ENCODE measurements around the gene ALOX5AP.

Gene ALOX5AP

GRCh38 chr13:30753030-30753616 is 17.8 kb downstream of the ALOX5AP start:
- no peak overlapping the region for H3K27ac ChIP-seq
- DNase-seq (ENCODE audit: low read depth, low spot score) = no peak

DNA sequence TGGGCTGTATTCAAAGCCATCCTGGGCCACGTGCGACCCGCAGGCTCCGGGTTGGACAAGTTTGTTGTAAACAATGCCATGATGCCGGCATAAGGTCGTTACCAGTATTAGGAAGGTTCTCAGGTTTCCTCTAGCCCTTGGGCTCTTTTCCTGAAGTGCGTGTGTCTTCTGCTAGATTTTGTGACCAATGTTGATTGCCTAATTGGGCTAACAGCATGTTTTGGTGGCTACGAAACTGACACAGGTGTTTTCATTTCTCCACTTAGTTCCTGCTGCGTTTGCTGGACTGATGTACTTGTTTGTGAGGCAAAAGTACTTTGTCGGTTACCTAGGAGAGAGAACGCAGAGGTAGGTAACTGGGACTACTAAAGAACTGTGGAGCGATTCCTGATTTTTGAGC is 20.3 kb downstream of the ALOX5AP start:
- H3K27ac ChIP-seq = no peak overlapping the region
- no peak for DNase-seq (ENCODE audit: low read depth, low spot score)

DNA sequence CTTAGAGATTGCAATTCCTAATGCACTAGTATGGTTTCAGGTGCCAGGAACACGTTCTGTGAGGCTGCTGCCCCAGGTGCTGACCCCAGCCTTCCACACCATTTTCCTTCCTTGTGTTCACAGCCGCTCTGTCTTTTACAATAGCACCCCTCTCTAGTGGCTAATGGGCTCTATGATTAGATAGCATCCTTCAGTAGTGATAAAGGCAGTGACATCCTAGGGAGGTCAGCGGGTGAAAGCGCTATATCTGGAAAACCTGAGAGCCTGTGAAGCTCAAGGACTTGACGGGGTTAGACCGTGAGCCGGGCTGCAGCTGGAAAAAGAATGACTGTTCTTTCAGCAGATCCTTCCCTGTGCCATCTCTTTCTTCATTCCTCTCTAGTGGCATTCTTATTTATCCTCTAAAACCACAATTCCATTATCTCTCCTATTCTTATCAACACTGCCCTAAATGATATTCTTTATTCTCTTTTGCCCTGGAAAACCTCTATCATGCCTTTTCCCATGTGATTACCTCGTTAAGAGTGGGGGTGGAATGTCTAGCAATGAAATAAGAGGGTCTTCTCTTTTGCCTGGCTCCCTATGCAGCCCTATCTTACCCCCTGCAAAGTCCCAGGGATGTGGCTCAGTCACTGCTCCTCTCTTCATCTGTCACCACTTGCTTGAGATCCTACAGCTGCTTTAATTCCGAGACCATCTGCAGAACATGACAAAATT is 21.8 kb downstream of the ALOX5AP start:
- DNase-seq (ENCODE audit: low read depth, low spot score) = no peak
- H3K27ac ChIP-seq = no peak overlapping the region

GRCh38 chr13:30759748-30760147 is 24.4 kb downstream of the ALOX5AP start:
- H3K27ac ChIP-seq = no peak overlapping the region
- DNase-seq (ENCODE audit: low read depth, low spot score) = no peak

DNA sequence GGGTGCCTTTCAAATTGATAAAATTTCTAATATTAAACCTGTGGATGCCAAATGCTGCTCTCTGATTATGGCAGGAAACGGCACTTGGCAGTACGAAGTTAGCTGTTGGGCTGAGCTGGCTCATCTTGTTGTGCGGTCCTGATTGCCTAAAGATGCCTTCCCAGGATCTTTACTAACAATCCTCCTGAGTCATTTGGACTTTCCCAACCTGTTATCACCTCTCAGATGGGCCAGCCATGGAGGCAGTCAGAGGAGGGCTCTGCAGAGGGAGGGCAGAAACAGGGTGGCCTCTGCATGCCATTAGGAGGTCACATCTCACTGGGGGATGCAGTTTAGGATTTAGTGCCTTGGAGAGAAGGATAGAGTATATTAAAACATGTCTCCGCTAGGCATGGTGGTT is 27.3 kb downstream of the ALOX5AP start:
- no peak overlapping the region for H3K27ac ChIP-seq

GRCh38 chr13:30763786-30764413 is 28.6 kb downstream of the ALOX5AP start:
- no peak overlapping the region for H3K27ac ChIP-seq
- DNase-seq (ENCODE audit: low read depth, low spot score) = no peak

More for the DNA sequence above, 27.3 kb downstream of the ALOX5AP start:
- no peak for DNase-seq (ENCODE audit: low read depth, low spot score)

DNA sequence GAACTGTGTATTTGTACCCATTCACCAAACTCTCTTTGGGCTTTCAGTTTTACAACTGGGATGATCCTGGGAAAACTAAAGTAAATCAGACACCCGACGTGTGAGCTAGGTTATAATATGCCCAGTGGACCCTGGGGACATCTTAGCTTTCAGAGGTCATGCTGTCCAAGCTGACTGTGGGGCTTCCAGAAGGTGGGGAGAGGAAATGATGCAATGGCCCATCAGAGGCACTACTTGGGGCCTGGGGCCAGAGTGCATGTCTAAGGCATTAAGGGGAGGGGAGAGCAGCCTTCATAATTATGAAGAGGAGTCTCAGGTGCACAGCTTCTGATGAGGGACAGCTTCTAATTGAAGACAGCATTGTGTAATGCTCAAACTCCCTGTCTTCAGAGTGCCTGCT is 30.9 kb downstream of the ALOX5AP start:
- DNase-seq (ENCODE audit: low read depth, low spot score) = no peak
- H3K27ac ChIP-seq = no peak overlapping the region

- no peak overlapping the region for H3K27ac ChIP-seq
- no peak for DNase-seq (ENCODE audit: low read depth, low spot score)
Observed at GRCh38 chr13:30770929-30771328, 35.6 kb downstream of the ALOX5AP start.

DNA sequence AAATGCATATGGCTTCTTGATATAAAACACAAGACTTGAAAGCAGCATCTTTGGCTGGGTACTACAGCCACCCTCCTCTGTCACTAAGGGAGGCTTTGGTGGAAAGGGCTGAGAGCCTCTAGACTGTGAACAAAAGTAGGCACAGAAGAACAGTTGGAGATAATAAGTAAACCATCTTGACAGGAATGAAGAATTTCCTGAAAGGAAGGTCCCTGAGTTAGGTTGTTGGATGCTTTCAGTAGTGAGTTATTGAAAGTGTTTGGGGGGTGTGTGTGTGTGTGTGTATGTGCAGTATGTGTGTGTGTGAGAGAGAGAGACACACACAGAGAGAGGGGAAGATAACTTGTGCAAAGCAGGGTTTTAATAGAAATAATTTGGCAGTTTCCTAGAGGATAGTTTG is 38.2 kb downstream of the ALOX5AP start:
- DNase-seq (ENCODE audit: low read depth, low spot score) = no peak
- no peak overlapping the region for H3K27ac ChIP-seq

DNA sequence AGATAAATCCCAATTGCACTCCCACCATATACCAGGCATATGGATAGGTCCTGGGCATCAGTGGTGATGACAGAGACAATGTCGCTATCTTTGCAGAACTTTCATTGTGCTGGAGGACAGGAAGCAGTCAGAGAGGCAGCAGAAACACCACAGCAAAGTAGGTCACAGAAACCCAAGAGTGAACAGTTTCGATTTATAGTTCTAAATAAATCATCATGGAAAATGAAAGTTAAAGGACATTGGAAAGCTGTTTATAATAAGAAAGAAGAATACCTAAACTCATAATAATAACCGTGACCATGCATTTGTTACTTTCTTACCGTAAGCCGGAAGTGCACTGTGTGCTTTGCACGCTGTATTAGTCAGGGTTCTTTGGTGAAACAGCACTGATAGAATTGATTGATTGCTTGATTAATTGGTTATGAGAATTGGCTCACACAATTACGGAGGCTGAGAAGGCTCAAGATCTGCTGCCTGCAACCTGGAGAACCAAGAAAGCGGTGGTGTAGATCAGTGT is 38.9 kb downstream of the ALOX5AP start:
- no peak for DNase-seq (ENCODE audit: low read depth, low spot score)
- no peak overlapping the region for H3K27ac ChIP-seq

DNA sequence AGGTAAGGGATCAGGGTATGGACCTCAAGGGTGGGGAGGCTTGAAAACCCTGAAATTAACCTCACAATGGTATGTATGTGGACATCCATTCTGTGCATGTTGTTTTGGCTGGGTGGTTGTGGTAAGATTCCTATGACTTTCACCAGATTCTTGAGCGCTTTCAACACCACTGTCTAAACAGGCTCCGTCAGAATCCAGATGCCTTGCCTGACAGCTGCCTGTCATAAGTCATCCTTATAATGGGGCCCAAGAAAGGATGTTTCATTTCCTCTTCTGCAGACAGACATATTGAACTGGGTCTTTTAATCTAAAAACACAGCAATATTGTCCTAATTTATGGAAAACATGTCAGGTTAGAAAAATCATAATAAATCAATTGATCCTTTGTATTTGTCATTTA is 41.3 kb downstream of the ALOX5AP start:
- no peak overlapping the region for H3K27ac ChIP-seq
- DNase-seq (ENCODE audit: low read depth, low spot score) = no peak

DNA sequence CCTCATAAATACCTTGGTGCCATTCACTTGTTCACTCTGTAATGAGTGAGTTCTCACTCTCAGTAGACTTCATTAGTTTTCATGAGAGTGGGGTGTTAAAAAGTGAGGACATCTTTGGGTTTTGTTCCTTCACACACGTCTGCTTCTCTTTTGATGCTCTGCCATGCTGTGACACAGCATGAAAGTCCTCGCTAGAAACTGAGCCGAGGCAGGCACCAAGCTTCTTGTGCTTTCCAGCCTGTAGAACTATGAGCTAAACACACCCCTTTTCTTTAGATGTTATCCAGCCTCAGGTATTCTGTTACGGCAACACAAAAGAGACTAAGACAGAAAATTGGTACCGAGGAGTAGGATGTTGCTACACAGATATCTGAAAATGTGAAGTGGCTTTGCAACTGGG is 43.7 kb downstream of the ALOX5AP start:
- no peak for DNase-seq (ENCODE audit: low read depth, low spot score)
- H3K27ac ChIP-seq = no peak overlapping the region

- no peak for DNase-seq (ENCODE audit: low read depth, low spot score)
- no peak overlapping the region for H3K27ac ChIP-seq
Observed at GRCh38 chr13:30779608-30780007, 44.3 kb downstream of the ALOX5AP start.

DNA sequence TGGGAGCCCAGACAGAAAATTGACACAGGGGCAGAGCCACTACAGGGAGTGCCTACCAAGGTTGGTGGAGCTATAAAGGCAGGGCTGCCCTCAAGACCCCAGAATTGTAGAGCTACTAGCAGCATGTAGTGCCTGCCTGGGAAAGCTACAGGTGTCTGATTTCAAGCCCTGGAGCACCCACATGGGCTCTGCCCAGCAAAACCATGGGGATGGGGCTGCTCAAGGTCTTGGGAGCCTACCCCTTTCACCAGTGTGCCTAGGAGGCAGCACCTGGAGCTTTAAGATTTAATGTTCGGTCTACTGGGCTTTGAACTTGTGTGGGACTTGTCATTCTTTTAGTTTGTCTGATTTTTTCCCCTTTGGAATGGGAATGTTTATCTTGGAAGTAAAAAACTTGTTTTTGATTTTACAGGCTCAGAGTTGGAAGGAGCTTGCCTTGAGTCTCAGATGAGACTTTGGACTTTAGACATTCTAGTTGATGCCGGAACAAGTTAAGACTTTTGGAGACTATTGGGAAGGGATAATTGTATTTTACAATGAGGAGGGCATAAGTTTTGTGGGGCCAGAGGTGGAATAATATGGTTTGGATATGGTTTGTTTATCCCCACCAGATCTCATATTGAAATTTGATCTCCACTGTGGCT is 45.1 kb downstream of the ALOX5AP start:
- no peak for DNase-seq (ENCODE audit: low read depth, low spot score)
- no peak overlapping the region for H3K27ac ChIP-seq

- no peak for DNase-seq (ENCODE audit: low read depth, low spot score)
- no peak overlapping the region for H3K27ac ChIP-seq
Observed at GRCh38 chr13:30785191-30785850, 50.0 kb downstream of the ALOX5AP start.

DNA sequence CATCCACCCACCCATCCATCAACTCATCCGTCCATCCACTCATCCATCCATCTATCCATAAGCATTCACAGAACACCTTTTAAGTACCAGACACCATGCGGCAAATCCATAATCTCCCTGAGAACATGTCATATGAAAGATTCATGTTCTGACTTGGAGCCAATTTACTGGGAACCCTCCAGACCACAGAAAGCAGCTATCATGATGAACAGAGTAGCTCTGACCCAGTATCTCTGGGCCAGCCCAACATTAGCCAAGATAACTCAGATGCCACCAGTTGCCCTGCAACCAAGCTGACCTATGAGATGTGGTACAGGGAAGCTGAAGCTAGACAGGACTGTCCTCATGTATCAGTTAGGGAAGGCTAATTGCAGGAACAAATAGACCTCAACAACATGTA is 51.3 kb downstream of the ALOX5AP start:
- H3K27ac ChIP-seq = no peak overlapping the region
- no peak for DNase-seq (ENCODE audit: low read depth, low spot score)

DNA sequence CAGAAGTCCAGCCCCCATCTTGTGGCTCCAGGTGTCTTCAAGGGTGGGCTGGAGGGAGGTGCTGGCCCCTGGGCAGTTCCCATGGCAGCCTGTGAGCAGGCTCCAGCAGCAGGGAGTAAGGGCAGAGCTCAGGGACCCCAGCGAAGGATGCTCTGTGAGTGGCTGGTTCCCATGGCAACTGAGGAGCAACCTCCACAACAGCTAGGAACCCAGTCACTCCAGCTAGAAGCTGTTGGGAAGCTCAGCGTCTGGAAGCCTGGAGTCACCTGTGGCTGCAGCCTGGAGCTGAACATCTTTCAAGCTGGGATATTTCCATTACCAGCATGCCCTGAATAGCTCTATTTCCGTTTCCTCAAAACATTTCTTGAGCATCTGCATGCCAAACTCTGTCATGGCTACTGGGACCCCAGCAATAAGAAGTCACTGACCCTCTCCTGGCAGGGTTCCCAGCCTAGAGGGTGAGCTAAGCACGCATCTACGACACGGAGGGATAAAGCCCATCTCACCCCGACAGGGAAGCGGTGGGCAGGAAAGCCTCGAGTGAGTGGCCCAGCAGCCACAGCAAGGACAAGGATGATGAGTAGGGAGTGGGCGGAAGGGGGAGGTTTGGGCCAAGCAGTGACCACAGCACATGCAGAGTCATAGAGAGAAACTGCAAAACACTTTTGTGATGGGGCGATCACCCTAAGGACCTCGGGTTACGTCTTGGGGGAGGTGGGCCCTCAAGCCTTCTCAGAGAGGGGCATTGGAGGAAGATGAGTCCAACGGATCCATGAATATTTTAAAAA is 52.6 kb downstream of the ALOX5AP start:
- H3K27ac ChIP-seq = no peak overlapping the region
- no peak for DNase-seq (ENCODE audit: low read depth, low spot score)

GRCh38 chr13:30789166-30789862 is 54.0 kb downstream of the ALOX5AP start:
- no peak overlapping the region for H3K27ac ChIP-seq
- DNase-seq (ENCODE audit: low read depth, low spot score) = no peak

GRCh38 chr13:30790592-30790991 is 55.2 kb downstream of the ALOX5AP start:
- no peak for DNase-seq (ENCODE audit: low read depth, low spot score)
- H3K27ac ChIP-seq = no peak overlapping the region
